HG03442 (cell line): ENCODE data around the gene ZNF438.

Experiments
- ATAC-seq: cut with Tn5 transposase; IDR thresholded peaks from one replicate; pipeline ENCODE4 v1.9.1; 2021; ENCODE audit warnings: mild to moderate bottlenecking, moderate library complexity; ENCODE audit not compliant: unreplicated experiment

Gene ZNF438

GRCh38 chr10:30829901-30830300 is 201.8 kb downstream of the ZNF438 start:
- no peak for ATAC-seq

DNA sequence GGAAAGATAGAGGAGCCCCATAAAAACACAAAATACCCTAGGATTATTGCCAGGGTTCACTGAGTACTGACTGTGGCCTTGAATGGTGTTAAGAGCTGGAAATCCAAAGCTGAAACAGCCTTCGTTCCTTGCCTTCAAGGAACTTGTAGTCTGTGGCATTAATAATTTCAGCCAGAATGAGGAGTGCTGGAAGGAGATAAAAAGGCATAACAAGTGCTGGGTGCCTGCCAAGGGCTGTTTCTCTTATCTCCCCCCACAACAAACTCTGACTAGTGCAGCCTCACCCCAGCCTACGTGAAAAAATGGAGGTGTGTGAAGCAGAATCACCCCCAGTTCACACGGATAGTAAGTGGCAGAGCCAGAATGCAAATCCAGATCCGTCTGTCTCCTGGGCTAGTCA is 203.0 kb downstream of the ZNF438 start:
- ATAC-seq: no peak

- ATAC-seq: no peak
Measured at GRCh38 chr10:30828164-30828563, 203.5 kb downstream of the ZNF438 start.

- ATAC-seq: no peak
Measured at GRCh38 chr10:30827531-30828120, 204.0 kb downstream of the ZNF438 start.

DNA sequence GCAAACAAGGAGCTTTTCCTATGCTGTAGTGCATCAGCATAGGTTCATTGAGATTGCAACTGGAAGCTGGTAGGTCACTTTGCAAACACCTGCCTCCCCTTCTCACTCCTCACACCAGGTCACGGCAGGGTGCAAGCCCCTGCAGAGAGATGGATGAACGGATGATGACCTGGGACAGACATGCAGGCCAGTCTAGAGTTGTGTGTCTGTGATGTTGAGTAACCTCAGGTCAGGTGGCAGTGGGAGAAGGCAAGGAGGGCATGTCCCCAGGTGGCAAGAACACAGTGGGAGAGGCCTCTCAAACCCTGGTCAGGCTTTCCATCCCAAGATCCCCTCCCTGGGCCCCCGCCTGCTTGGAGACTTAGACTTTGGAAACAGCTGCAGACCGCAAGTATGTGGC is 205.0 kb downstream of the ZNF438 start:
- no peak for ATAC-seq

GRCh38 chr10:30825495-30825894 is 206.2 kb downstream of the ZNF438 start:
- no peak for ATAC-seq

DNA sequence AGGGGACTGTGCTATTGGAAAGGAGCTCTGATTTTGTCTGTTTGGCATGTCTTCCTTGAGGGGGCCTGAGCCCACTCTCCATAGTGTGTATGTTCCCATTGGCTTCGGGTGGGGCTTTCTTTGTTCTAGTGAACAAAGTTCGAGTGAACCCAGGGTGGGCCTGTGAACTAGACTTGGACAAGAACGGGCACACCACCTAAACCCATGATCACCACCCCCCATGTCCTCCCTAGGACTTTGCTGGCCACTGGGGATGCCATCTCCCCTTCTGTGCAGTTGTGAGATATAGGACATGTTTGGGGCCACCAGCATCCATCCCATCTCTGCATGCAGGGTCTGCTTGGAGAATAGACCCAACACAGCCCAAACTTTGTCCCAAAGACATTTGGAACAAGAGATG is 206.6 kb downstream of the ZNF438 start:
- ATAC-seq: no peak

- no peak for ATAC-seq
Measured at GRCh38 chr10:30823651-30824050, 208.0 kb downstream of the ZNF438 start.

GRCh38 chr10:30822693-30823465 is 208.8 kb downstream of the ZNF438 start:
- no peak for ATAC-seq

GRCh38 chr10:30821994-30822692 is 209.5 kb downstream of the ZNF438 start:
- no peak for ATAC-seq

DNA sequence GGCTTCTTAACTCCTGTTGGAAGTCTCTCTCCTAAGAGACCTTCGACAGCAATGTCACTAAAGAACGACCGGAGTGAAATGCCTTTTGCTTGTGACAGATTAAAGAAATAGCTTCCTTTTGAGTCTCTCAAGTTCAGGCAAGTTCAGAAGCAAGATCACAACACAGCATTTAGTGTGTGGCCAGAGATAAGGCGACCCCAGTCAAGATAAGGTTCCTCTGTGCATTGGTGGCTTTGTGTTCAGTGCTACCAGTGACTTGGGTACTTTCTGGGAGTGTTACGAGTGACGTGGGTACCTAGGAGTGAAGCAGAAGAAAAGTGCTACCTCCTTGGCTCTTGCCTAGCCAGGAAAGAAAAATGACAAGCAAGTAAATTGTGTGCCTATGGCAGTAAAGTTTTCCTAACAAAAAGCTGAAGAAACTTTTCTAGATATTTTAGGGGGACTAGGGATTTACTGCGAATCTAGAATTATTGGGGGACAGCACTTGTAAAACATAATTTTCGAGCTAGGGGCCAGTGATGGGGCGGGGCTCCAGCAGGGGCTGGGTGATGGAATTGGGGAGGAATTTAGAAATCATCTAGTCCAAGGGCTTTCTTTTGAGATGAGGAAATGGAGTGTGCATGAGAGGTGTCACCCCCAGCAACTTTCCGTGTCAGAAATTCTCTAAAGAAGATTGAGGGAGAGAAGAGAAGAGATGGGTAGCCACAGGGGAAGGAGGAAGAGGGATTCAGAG is 210.2 kb downstream of the ZNF438 start:
- ATAC-seq: no peak

- no peak for ATAC-seq
Measured at GRCh38 chr10:30820261-30820991, 211.2 kb downstream of the ZNF438 start.

- no peak for ATAC-seq
Measured at GRCh38 chr10:30819341-30820181, 212.1 kb downstream of the ZNF438 start.

DNA sequence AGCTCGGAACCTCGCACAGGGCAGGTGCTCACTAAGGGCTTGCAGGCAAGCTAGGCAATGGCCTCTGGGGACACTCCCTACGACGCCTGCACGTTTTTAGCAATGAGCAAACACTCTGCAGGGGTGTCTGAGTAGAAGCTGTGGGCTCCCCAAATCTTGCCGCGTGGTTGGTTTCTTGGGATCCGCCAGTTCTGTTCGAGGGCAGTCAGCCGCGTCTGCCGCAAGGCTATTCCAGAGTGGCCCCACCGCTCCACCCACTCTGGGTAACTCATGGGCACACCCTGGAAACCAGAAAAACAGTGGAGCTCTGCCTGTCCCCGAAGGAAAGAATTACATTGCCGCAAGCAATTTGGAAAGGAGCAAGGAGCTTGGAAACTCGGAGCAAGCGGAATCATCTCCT is 212.8 kb downstream of the ZNF438 start:
- no peak for ATAC-seq

DNA sequence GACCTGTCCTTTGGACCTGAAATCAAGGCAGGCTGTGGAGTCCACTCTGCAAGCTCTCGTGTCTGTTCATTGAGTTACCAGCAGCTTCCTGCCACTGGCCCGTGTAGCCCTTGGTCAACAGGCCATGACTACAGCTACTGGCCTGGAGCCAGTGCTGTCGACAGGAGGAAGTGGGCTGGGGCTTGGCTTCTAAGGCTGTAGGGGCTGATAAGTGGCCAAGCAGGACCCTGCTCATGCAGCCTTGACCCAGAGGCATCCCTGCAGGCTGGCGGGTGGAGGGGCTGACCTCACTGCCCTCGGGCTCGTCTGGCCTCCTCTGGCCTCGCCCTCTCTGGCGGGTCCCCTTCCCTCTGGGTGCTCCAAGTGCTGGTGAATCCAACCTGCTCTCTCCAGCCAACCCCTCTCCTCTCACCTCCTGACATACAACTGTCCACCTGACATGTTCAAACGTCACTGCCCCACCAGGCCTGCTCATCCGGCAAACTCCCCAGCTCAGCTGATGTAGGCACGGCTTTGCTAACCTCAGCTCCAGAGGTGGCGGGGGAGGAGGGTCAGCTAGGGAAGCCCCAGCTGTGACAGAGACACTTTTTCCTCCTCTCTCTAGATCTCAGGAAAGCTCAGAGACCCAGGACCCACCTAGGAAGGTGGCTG is 213.5 kb downstream of the ZNF438 start:
- no peak for ATAC-seq

DNA sequence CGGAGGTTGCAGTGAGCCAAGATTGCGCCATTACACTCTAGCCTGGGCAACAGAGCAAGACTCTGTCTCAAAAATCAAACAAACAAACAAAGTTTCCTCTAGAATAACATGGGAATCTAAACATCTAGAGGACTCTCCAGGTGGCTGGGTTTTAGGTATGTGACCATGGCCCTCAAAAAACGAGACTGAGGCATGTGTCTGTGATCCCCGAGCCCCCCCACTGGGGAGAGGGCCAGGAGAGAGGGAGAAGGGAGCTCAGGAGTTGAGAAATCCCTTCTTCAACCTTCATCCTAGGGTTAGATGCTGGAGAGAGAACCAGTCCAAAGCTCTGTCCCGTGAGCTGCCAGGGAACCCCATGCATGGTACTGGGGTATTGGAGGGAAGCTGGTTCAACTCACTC is 214.1 kb downstream of the ZNF438 start:
- no peak for ATAC-seq

- peak; percentile 44 for ATAC-seq
Measured at GRCh38 chr10:30816820-30817171, 214.9 kb downstream of the ZNF438 start.

GRCh38 chr10:30816159-30816819 is 215.4 kb downstream of the ZNF438 start:
- ATAC-seq: no peak
